A549 (cell line): ENCODE measurements around the gene DDX52.

ENCODE experiments used
- CTCF ChIP-seq: fragments of >200 bp; sonication (Bioruptor Twin); formaldehyde crosslinking; IDR thresholded peaks from 3 replicates; pipeline ENCODE4 v1.5.1; 2016
- EP300 ChIP-seq, 2 experiments: fragments of >200 bp; sonication (Bioruptor Twin); formaldehyde crosslinking; IDR thresholded peaks; 2 replicates in 1 of 2; 3 replicates in 1 of 2; pipeline ENCODE4 v1.6.1; 2016 to 2017
- POLR2A ChIP-seq: IDR thresholded peaks from 2 replicates; pipeline ENCODE4 v1.6.1; 2012; ENCODE audit warnings: mild to moderate bottlenecking, low read length
- RCOR1 ChIP-seq: fragments of 150-350 bp; IDR thresholded peaks from 2 replicates; pipeline ENCODE4 v1.6.1; 2014; ENCODE audit warnings: antibody characterized with exemption, low read length, low read depth
- RNF2 ChIP-seq: fragments of 200-600 bp; sonication (generic); IDR thresholded peaks from 2 replicates; pipeline ENCODE4 v1.6.1; 2016; ENCODE audit warnings: low read depth, mild to moderate bottlenecking, antibody characterized with exemption, moderate library complexity, borderline replicate concordance
- SMC3 ChIP-seq: fragments of >200 bp; sonication (Bioruptor Twin); formaldehyde crosslinking; IDR thresholded peaks from 3 replicates; pipeline ENCODE4 v1.6.1; 2018; ENCODE audit warnings: inconsistent platforms
- SREBF2 ChIP-seq: fragments of 450-650 bp; IDR thresholded peaks from 2 replicates; pipeline ENCODE4 v1.6.1; 2014; ENCODE audit warnings: mild to moderate bottlenecking, moderate library complexity
- TP53 ChIP-seq: fragments of 250-450 bp; sonication (Bioruptor Pico); IDR thresholded peaks from 2 replicates; pipeline ENCODE4 v1.5.0; 2021; ENCODE audit warnings: mild to moderate bottlenecking, moderate library complexity

GRCh38 chr17:37691807-37692206 lies 48.6 kb upstream of the DDX52 start:
- TF ChIP-seq CTCF (no peak), SREBF2 (no peak), TP53 (CRISPR knock-in tag) (no peak), EP300 (IDR thresholded peaks at IDR 0.05) (no peak), RNF2 (no peak), POLR2A (no peak), SMC3 (no peak), RCOR1 (no peak)
